ENCODE results near the gene SLC6A11.

Gene SLC6A11

GRCh38 chr3:10901296-10901945 is 85.4 kb downstream of the SLC6A11 start:
- Histone ChIP-seq H3K79me2 (ENCODE audit: insufficient read depth, low read length) (no peaks in the 10 kb centered on the region), H3K27ac (ENCODE audit: low read depth, low read length, poor library complexity, severe bottlenecking) (no peak overlapping the region), H3K36me3 (ENCODE audit: insufficient read depth, low read length) (no peaks in the 10 kb centered on the region), H3K9ac (ENCODE audit: low read length) (no peak overlapping the region), H3K27me3 (ENCODE audit: insufficient read depth, low read length) (no peaks in the 10 kb centered on the region), H3F3A (ENCODE audit: insufficient read depth, low read length) (no peaks in the 10 kb centered on the region), H2AFZ (ENCODE audit: low read length) (no peak overlapping the region), H3K9me2 (ENCODE audit: low read depth, low read length) (no peaks in the 10 kb centered on the region), H3K4me1 (ENCODE audit: insufficient read depth, low read length, severe bottlenecking) (no peaks in the 10 kb centered on the region), H3K4me2 (ENCODE audit: low read length) (no peak overlapping the region), H3K9me3 (ENCODE audit: low read length) (peaks cover 3% of the 10 kb centered on the region; the same call in 1 of the 2 replicates), H3K4me3 (ENCODE audit: low read depth, low read length, poor library complexity, severe bottlenecking) (no peak overlapping the region), H4K20me1 (ENCODE audit: insufficient read depth, low read length) (no peaks in the 10 kb centered on the region)
- no peak for TF ChIP-seq EZH2 (IDR thresholded peaks at IDR 0.05; ENCODE audit: borderline replicate concordance, low read length)
- TF ChIP-seq, protein P1, sequence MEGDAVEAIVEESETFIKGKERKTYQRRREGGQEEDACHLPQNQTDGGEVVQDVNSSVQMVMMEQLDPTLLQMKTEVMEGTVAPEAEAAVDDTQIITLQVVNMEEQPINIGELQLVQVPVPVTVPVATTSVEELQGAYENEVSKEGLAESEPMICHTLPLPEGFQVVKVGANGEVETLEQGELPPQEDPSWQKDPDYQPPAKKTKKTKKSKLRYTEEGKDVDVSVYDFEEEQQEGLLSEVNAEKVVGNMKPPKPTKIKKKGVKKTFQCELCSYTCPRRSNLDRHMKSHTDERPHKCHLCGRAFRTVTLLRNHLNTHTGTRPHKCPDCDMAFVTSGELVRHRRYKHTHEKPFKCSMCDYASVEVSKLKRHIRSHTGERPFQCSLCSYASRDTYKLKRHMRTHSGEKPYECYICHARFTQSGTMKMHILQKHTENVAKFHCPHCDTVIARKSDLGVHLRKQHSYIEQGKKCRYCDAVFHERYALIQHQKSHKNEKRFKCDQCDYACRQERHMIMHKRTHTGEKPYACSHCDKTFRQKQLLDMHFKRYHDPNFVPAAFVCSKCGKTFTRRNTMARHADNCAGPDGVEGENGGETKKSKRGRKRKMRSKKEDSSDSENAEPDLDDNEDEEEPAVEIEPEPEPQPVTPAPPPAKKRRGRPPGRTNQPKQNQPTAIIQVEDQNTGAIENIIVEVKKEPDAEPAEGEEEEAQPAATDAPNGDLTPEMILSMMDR (IDR thresholded peaks at IDR 0.05; ENCODE audit: low read length), result no peak

DNA sequence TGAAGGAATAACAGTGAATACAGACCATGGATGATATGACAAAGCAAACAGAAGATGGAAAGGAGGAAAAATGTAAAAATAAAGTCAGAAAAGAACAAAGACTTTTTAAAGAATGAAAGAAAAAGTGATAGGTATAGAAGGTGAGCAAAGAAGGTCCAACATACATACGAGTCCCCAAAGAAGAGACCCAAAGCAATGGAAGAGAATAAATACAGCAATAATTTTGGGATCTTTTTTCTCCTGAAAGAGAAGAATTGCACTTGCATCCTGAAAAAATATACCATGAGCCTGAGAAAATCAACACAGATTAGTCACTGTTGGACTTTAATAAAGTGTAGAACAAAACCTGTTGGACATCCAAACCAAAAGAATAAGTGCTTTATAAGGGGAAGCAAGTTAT is 91.2 kb downstream of the SLC6A11 start:
- no peaks in the 10 kb centered on the region for H3K27me3 ChIP-seq (ENCODE audit: insufficient read depth, low read length)
- no peak for TF ChIP-seq EZH2 (IDR thresholded peaks at IDR 0.05; ENCODE audit: borderline replicate concordance, low read length)
- TF ChIP-seq, protein P1 (IDR thresholded peaks at IDR 0.05; ENCODE audit: low read length), result no peak

GRCh38 chr3:10910367-10910766 is 94.3 kb downstream of the SLC6A11 start:
- Histone ChIP-seq H3K9me2 (ENCODE audit: low read depth, low read length) (no peaks in the 10 kb centered on the region), H3K36me3 (ENCODE audit: insufficient read depth, low read length) (no peaks in the 10 kb centered on the region), H3F3A (ENCODE audit: insufficient read depth, low read length) (no peaks in the 10 kb centered on the region), H3K79me2 (ENCODE audit: insufficient read depth, low read length) (no peaks in the 10 kb centered on the region), H3K4me3 (ENCODE audit: low read depth, low read length, poor library complexity, severe bottlenecking) (no peak overlapping the region), H3K9me3 (ENCODE audit: low read length) (peaks cover 6% of the 10 kb centered on the region; the same call in 1 of the 2 replicates), H4K20me1 (ENCODE audit: insufficient read depth, low read length) (no peaks in the 10 kb centered on the region), H2AFZ (ENCODE audit: low read length) (no peak overlapping the region), H3K4me2 (ENCODE audit: low read length) (no peak overlapping the region), H3K9ac (ENCODE audit: low read length) (no peak overlapping the region), H3K27me3 (ENCODE audit: insufficient read depth, low read length) (no peaks in the 10 kb centered on the region), H3K4me1 (ENCODE audit: insufficient read depth, low read length, severe bottlenecking) (no peaks in the 10 kb centered on the region), H3K27ac (ENCODE audit: low read depth, low read length, poor library complexity, severe bottlenecking) (no peak overlapping the region)
- no peak for TF ChIP-seq EZH2 (IDR thresholded peaks at IDR 0.05; ENCODE audit: borderline replicate concordance, low read length)
- TF ChIP-seq, protein P1 (IDR thresholded peaks at IDR 0.05; ENCODE audit: low read length), result no peak

More for the DNA sequence above, 91.2 kb downstream of the SLC6A11 start:
- H3K9me3 ChIP-seq (ENCODE audit: low read length), result peaks cover 6% of the 10 kb centered on the region; the same call in 1 of the 2 replicates
- no peaks in the 10 kb centered on the region for H3K79me2 ChIP-seq (ENCODE audit: insufficient read depth, low read length)
- H3K9ac ChIP-seq (ENCODE audit: low read length), result no peak overlapping the region
- no peak overlapping the region for H2AFZ ChIP-seq (ENCODE audit: low read length)
- H4K20me1 ChIP-seq (ENCODE audit: insufficient read depth, low read length), result no peaks in the 10 kb centered on the region
- no peaks in the 10 kb centered on the region for H3K36me3 ChIP-seq (ENCODE audit: insufficient read depth, low read length)
- H3F3A ChIP-seq (ENCODE audit: insufficient read depth, low read length), result no peaks in the 10 kb centered on the region
- no peak overlapping the region for H3K4me2 ChIP-seq (ENCODE audit: low read length)
- no peaks in the 10 kb centered on the region for H3K9me2 ChIP-seq (ENCODE audit: low read depth, low read length)
- no peak overlapping the region for H3K27ac ChIP-seq (ENCODE audit: low read depth, low read length, poor library complexity, severe bottlenecking)
- H3K4me1 ChIP-seq (ENCODE audit: insufficient read depth, low read length, severe bottlenecking), result no peaks in the 10 kb centered on the region
- H3K4me3 ChIP-seq (ENCODE audit: low read depth, low read length, poor library complexity, severe bottlenecking), result no peak overlapping the region
